Fibroblast of pulmonary artery (primary cell): ENCODE results near the gene WNT5A.

Experiments used
- DNase-seq: peaks from one replicate; pipeline ENCODE4 v3.0.0-alpha.2; 2010; ENCODE audit warnings: low read depth
- H3K4me3 ChIP-seq: replicated peaks from 2 replicates; pipeline ENCODE4 v1.5.1; 2011; ENCODE audit warnings: low read depth, mild to moderate bottlenecking, control low read depth, low read length, moderate library complexity
- CTCF ChIP-seq: IDR thresholded peaks from 2 replicates; pipeline ENCODE4 v1.5.1; 2011; ENCODE audit warnings: mild to moderate bottlenecking, control low read depth, low read length, inconsistent platforms; ENCODE audit errors: missing control alignments

WNT5A gene

GRCh38 chr3:55524565-55525244 lies 37.6 kb upstream of the WNT5A start:
- DNase-seq = peak; percentile 46
- no peak for TF ChIP-seq CTCF
- H3K4me3 ChIP-seq = no peak overlapping the region

GRCh38 chr3:55523471-55523870 lies 36.4 kb upstream of the WNT5A start:
- H3K4me3 ChIP-seq = no peak overlapping the region
- no peak for TF ChIP-seq CTCF
- DNase-seq = no peak

GRCh38 chr3:55521738-55522421 lies 34.8 kb upstream of the WNT5A start:
- no peak overlapping the region for H3K4me3 ChIP-seq
- no peak for TF ChIP-seq CTCF
- DNase-seq = no peak

- no peak for DNase-seq
- no peak overlapping the region for H3K4me3 ChIP-seq
- TF ChIP-seq CTCF = no peak
Measured at GRCh38 chr3:55521064-55521737, 34.1 kb upstream of the WNT5A start.

GRCh38 chr3:55519019-55519418 lies 31.9 kb upstream of the WNT5A start:
- no peak for TF ChIP-seq CTCF
- DNase-seq = peak; percentile 25
- H3K4me3 ChIP-seq = no peak overlapping the region

- no peak for DNase-seq
- H3K4me3 ChIP-seq = no peak overlapping the region
- no peak for TF ChIP-seq CTCF
Measured at GRCh38 chr3:55518451-55518850, 31.3 kb upstream of the WNT5A start.
